Keratinocyte (primary cell): ENCODE data around the gene IFITM10. TPM values are rescaled to one million over a fixed set of nuclear protein-coding genes. Genes with fewer than 3 reads are reported as not detected.

ENCODE experiments used
- DNase-seq: peaks from one replicate; pipeline ENCODE4 v3.0.0-alpha.2; 2011; ENCODE audit warnings: low read depth, missing footprints, low spot score
- FAIRE-seq: peaks from 2 replicates; lab custom pipeline; 2011; peaks lifted over from hg19 to GRCh38; lab: Jason Lieb, UNC
- H2AFZ ChIP-seq: 2 replicates; pipeline ENCODE4 v1.6.0; 2012; ENCODE audit warnings: low read length, control low read depth, inconsistent platforms; ENCODE audit not compliant: control insufficient read depth
- H3K27ac ChIP-seq: 2 replicates; pipeline ENCODE4 v1.5.1; 2011; ENCODE audit warnings: low read length; ENCODE audit not compliant: control insufficient read depth, insufficient read depth
- H3K27me3 ChIP-seq: 3 replicates; pipeline ENCODE4 v1.6.0; 2011; ENCODE audit warnings: low read length; ENCODE audit not compliant: control insufficient read depth, insufficient read depth; ENCODE audit errors: extremely low read depth
- H3K36me3 ChIP-seq, 2 experiments: 2 replicates in 1 of 2; 3 replicates in 1 of 2; pipeline ENCODE4 v1.5.1; 2011; ENCODE audit warnings: low read length in 2 of 2, mild to moderate bottlenecking in 1 of 2; ENCODE audit not compliant: control insufficient read depth in 2 of 2, insufficient read depth in 2 of 2; ENCODE audit errors: extremely low read depth in 1 of 2
- H3K4me1 ChIP-seq: 3 replicates; pipeline ENCODE4 v1.5.1; 2011; ENCODE audit warnings: low read length; ENCODE audit not compliant: control insufficient read depth, insufficient read depth; ENCODE audit errors: extremely low read depth
- H3K4me2 ChIP-seq: 3 replicates; pipeline ENCODE4 v1.6.0; 2011; ENCODE audit warnings: low read depth, low read length; ENCODE audit not compliant: control insufficient read depth, insufficient read depth; ENCODE audit errors: extremely low read depth
- H3K4me3 ChIP-seq, 3 experiments: fragments of 200-600 bp in 1 of 3; sonication (generic) in 1 of 3; 2 replicates in 2 of 3; 3 replicates in 1 of 3; pipeline ENCODE4 v1.5.1; 2011 to 2016; ENCODE audit warnings: low read length in 3 of 3, mild to moderate bottlenecking in 3 of 3, control low read depth in 2 of 3, inconsistent platforms in 1 of 3, low read depth in 1 of 3, mixed read lengths in 1 of 3, mixed run types in 1 of 3, moderate library complexity in 1 of 3; ENCODE audit not compliant: control insufficient read depth in 2 of 3, insufficient read depth in 2 of 3; ENCODE audit errors: extremely low read depth in 1 of 3
- H3K79me2 ChIP-seq: 2 replicates; pipeline ENCODE4 v1.6.0; 2012; ENCODE audit warnings: low read length; ENCODE audit not compliant: control insufficient read depth, insufficient read depth
- H3K9ac ChIP-seq: 3 replicates; pipeline ENCODE4 v1.6.0; 2011; ENCODE audit warnings: low read length; ENCODE audit not compliant: control insufficient read depth, insufficient read depth; ENCODE audit errors: extremely low read depth
- H3K9me1 ChIP-seq: 3 replicates; pipeline ENCODE4 v1.6.0; 2011; ENCODE audit warnings: low read length; ENCODE audit not compliant: control insufficient read depth, insufficient read depth; ENCODE audit errors: extremely low read depth
- H3K9me3 ChIP-seq: 2 replicates; pipeline ENCODE4 v1.5.1; 2012; ENCODE audit warnings: low read depth, low read length; ENCODE audit not compliant: control insufficient read depth
- H4K20me1 ChIP-seq: 3 replicates; pipeline ENCODE4 v1.6.0; 2011; ENCODE audit warnings: low read length; ENCODE audit not compliant: control insufficient read depth, insufficient read depth; ENCODE audit errors: extremely low read depth
- CTCF ChIP-seq, 3 experiments: IDR thresholded peaks in 1 of 3; conservative IDR thresholded peaks in 1 of 3; optimal IDR thresholded peaks in 1 of 3; 2 replicates in 2 of 3; 3 replicates in 1 of 3; pipeline versions ENCODE3 to v1.5.1; 2011; ENCODE audit warnings: low read length in 3 of 3, mild to moderate bottlenecking in 3 of 3, moderate library complexity in 2 of 3, control low read depth in 1 of 3, inconsistent platforms in 1 of 3; ENCODE audit not compliant: insufficient read depth in 2 of 3; ENCODE audit errors: extremely low read depth in 1 of 3
- EZH2 ChIP-seq: IDR thresholded peaks from one replicate; pipeline ENCODE4 v1.6.1; 2012; ENCODE audit warnings: inconsistent platforms, mild to moderate bottlenecking, low read length, moderate library complexity
- dilution Hi-C: fragments of 300-500 bp; cut with MboI; formaldehyde crosslinking; loops from one replicate; pipeline ENCODE4 v1.7.0; 2020; ENCODE audit warnings: low sequenced_read_pairs; ENCODE audit not compliant: extremely low pct_ligation_motif_present
- polyA plus RNA-seq, 5 experiments: library from polyadenylated mRNA; depleted of rRNA in 3 of 5; stranded (reverse) in 3 of 5; stranded (forward) in 1 of 5; unstranded in 1 of 5; fragments of >200 nt; gene quantifications; 1 replicate in 1 of 5; 2 replicates in 3 of 5; 3 replicates in 1 of 5; pipeline versions ENCODE4 v1.2.1 to v1.2.3, GENCODE V29; 2011 to 2012; ENCODE audit warnings: missing spikeins in 2 of 5, low read depth in 1 of 5, low replicate concordance in 1 of 5

The IFITM10 gene
- polyA plus RNA-seq, 1 donor (not counting 4 experiments of a cell fraction or from before 2014, with no cell fraction given): 0.14 TPM

GRCh38 chr11:1753929-1754305 is 3.5 kb upstream of the IFITM10 start:
- dilution Hi-C loops: no loop called here
- no peaks in the 10 kb centered on the region for H3K79me2 ChIP-seq
- no peak overlapping the region for H3K4me3 ChIP-seq
- peaks cover 12% of the 10 kb centered on the region for H3K27me3 ChIP-seq
- no peaks in the 10 kb centered on the region for H4K20me1 ChIP-seq
- H3K9me3 ChIP-seq: no peaks in the 10 kb centered on the region
- H3K9me1 ChIP-seq: no peaks in the 10 kb centered on the region
- H3K9ac ChIP-seq: no peak overlapping the region
- H3K27ac ChIP-seq: no peak overlapping the region
- DNase-seq (no peak), FAIRE-seq (no peak)
- no peak overlapping the region for H3K4me2 ChIP-seq
- no peak overlapping the region for H2AFZ ChIP-seq
- TF ChIP-seq EZH2 (no peak), CTCF (optimal IDR thresholded peaks at IDR 0.05 in 1 of 3, IDR thresholded peaks at IDR 0.05 in 1 of 3, conservative IDR thresholded peaks at IDR 0.05 in 1 of 3; ENCODE audit: extremely low read depth in 1 of 3, insufficient read depth in 2 of 3, low read length in 3 of 3) (no peak)
- peaks cover under 1 to 28% of the 10 kb centered on the region in 2 experiments for H3K36me3 ChIP-seq
- H3K4me1 ChIP-seq: peaks cover 7% of the 10 kb centered on the region

DNA sequence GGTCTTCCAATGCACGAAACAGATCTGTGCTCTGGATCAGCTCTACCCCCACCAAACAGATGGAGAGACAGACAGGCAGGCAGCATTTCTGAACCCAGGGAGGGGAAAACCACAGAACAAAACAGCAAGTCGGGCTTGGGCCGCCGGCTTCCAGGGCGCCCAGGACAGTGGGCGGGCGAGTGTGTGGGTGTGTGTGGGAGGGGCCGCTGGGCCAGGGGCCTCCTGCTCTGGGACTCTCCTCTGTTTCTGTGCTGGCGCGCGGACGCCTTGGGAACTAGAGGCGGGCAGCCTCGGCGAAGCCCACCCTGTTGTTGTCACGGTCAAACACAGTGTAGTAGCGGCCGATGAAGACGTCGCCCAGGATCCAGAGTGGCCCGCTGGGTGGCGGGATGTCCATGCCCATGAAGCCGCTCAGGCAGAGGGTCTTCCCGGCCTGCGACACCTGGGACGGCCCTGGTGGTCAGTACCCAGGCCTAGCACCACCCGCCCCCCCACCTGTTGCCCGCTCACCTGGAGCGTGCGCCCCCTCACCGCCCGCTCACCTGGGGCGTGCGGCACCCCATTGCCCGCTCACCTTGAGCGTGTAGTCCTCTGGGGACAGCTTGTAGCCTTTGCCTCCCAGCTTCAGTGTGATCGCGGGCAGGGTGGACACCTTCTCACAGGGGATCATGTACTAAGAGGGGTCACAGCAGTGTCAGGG is 3.0 kb upstream of the IFITM10 start:
- Histone ChIP-seq H3K4me1 (peaks cover 12% of the 10 kb centered on the region), H3K27ac (no peak overlapping the region), H3K4me2 (no peak overlapping the region), H4K20me1 (no peaks in the 10 kb centered on the region), H2AFZ (no peak overlapping the region), H3K9ac (no peak overlapping the region), H3K4me3 (no peak overlapping the region), H3K79me2 (no peaks in the 10 kb centered on the region), H3K9me3 (no peaks in the 10 kb centered on the region), H3K36me3 (peaks cover 0 to 28% of the 10 kb centered on the region in 2 experiments), H3K9me1 (no peaks in the 10 kb centered on the region), H3K27me3 (peaks cover 18% of the 10 kb centered on the region)
- FAIRE-seq (no peak), DNase-seq (no peak)
- TF ChIP-seq EZH2 (no peak), CTCF (optimal IDR thresholded peaks at IDR 0.05 in 1 of 3, IDR thresholded peaks at IDR 0.05 in 1 of 3, conservative IDR thresholded peaks at IDR 0.05 in 1 of 3; ENCODE audit: extremely low read depth in 1 of 3, insufficient read depth in 2 of 3, low read length in 3 of 3) (no peak)
- dilution Hi-C loops: no loop called here
